HG03457 (cell line): ENCODE data around the gene COMMD1.
A peak's percentile ranks its signal among the peaks of the same experiment; 100 is the strongest.
"Not testable (repeated sequence)": the region's sequence is repeated elsewhere in the genome, so short reads cannot be mapped to it uniquely, and the experiment has no call there.

ENCODE experiments used
- ATAC-seq: cut with Tn5 transposase; IDR thresholded peaks from one replicate; pipeline ENCODE4 v1.9.1; 2021; ENCODE audit warnings: moderate number of reproducible peaks; ENCODE audit not compliant: unreplicated experiment

Gene COMMD1

GRCh38 chr2:61962095-61962984, 56.9 kb downstream of the COMMD1 start:
- no peak for ATAC-seq

GRCh38 chr2:61966087-61966727, 60.7 kb downstream of the COMMD1 start:
- no peak for ATAC-seq

- ATAC-seq: no peak
Observed at GRCh38 chr2:61967262-61967661, 61.8 kb downstream of the COMMD1 start.

GRCh38 chr2:61969376-61969775, 63.9 kb downstream of the COMMD1 start:
- no peak for ATAC-seq

GRCh38 chr2:61970807-61971556, 65.5 kb downstream of the COMMD1 start:
- no peak for ATAC-seq

- ATAC-seq: no peak
Observed at GRCh38 chr2:61978522-61978921, 73.0 kb downstream of the COMMD1 start.

- ATAC-seq: no peak
Observed at GRCh38 chr2:61980758-61981157, 75.3 kb downstream of the COMMD1 start.

- no peak for ATAC-seq
Observed at GRCh38 chr2:61984682-61985081, 79.2 kb downstream of the COMMD1 start.

- ATAC-seq: no peak
Observed at GRCh38 chr2:61988462-61989366, 83.2 kb downstream of the COMMD1 start.

- no peak for ATAC-seq
Observed at GRCh38 chr2:61993422-61994024, 88.0 kb downstream of the COMMD1 start.

- ATAC-seq: no peak
Observed at GRCh38 chr2:61994531-61994930, 89.1 kb downstream of the COMMD1 start.

GRCh38 chr2:61995065-61995464, 89.6 kb downstream of the COMMD1 start:
- ATAC-seq: no peak

GRCh38 chr2:61995515-61995914, 90.0 kb downstream of the COMMD1 start:
- peak; percentile 58 for ATAC-seq

- no peak for ATAC-seq
Observed at GRCh38 chr2:61998426-61998825, 93.0 kb downstream of the COMMD1 start.

GRCh38 chr2:62000538-62000937, 95.1 kb downstream of the COMMD1 start:
- ATAC-seq: no peak

- ATAC-seq: no peak
Observed at GRCh38 chr2:62001431-62001830, 96.0 kb downstream of the COMMD1 start.

- ATAC-seq: not testable (repeated sequence)
Observed at GRCh38 chr2:62004428-62004827, 99.0 kb downstream of the COMMD1 start.

GRCh38 chr2:62007555-62007954, 102.1 kb downstream of the COMMD1 start:
- no peak for ATAC-seq

GRCh38 chr2:62010632-62011256, 105.3 kb downstream of the COMMD1 start:
- no peak for ATAC-seq

GRCh38 chr2:62013641-62014040, 108.2 kb downstream of the COMMD1 start:
- ATAC-seq: no peak
